Inferior parietal cortex (tissue), 1 donor: ENCODE data around the gene TREX2.
"Not testable (repeated sequence)": the region's sequence is repeated elsewhere in the genome, so short reads cannot be mapped to it uniquely, and the experiment has no call there.

Experiments
- DNase-seq: peaks from one replicate; pipeline ENCODE4 v3.0.0-alpha.2; 2016; ENCODE audit errors: extremely low spot score

The TREX2 gene

DNA sequence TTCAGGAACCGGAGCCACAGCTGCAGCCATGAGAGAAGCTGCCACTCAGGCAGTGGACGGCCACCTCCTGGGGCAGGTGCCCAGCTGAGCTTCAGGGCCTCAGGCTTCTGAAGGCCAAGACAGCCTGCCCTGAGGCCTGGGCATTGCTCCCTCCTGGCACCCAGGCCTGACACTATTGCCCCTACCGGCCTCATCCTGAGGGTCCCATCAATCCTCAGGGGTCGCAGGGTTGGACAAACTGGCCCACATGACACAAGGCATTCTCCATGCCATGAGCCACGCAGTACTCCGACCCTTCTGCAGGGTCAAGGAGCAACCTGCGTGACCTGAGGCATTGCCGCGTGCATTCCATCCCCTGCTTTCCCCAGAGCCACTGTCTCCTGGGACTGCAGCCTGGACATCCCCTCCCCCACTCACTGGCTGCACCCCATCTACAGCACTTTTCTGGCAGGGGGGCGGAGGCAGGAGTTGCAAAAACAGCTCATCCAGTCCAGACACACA lies 37.6 kb downstream of the TREX2 start:
- DNase-seq = no peak

DNA sequence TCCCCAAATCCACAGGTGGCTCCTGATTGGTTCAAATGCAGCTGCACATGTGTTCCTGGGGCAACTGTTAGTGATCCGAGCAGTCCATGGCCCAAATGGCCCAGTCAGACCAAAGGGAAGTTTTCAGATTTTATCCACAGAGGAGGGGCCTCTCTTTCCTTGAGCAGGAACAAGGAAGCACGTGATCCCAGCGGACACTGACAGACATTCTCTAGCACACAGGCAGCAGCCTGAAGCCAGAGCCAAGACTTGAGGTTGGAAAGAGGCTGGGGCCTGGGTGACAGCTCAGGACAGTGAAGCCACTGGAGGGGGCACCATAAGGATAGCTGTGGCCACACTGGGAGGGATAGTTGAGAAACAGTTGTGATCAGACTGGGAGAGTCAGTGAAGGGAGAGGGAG lies 38.1 kb downstream of the TREX2 start:
- no peak for DNase-seq

DNA sequence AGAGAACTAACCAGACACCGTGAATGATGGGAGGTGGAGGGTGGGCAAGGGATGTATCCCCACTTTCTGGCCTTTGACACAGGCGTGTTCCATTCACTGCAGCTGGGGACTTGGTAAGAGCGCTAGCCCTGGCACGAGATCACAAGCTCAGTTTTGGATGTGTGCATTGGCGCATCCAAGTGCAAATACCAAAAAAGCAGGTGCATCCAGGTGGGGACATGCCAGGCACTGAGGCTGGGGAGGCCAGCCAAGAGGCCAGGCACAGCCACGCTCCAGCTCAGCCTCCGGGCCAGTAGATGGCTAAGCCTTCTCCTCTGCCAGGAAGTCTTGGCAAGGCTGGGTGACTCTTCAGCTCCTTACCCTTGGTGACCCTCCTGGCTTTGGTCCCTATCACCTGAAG lies 39.0 kb downstream of the TREX2 start:
- no peak for DNase-seq

DNA sequence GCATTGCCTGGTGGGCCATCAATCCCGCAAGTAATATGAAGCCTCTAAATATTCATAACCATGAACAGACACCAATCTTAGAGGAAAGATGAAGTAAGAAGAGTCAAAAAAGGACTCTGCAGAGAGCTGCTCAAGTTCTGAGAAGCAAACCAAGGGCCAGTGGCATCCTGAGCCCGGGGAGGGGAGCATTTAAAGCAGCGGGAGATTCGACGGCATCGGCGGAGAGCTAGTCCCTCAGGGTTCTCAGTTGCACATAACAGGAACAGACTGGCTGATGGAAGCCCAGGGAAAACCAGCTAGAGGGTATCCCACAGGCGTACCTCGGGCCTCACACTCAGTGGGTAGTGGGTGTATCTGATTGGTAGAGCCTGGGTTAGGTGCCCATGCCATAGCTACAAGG lies 39.8 kb downstream of the TREX2 start:
- no peak for DNase-seq

DNA sequence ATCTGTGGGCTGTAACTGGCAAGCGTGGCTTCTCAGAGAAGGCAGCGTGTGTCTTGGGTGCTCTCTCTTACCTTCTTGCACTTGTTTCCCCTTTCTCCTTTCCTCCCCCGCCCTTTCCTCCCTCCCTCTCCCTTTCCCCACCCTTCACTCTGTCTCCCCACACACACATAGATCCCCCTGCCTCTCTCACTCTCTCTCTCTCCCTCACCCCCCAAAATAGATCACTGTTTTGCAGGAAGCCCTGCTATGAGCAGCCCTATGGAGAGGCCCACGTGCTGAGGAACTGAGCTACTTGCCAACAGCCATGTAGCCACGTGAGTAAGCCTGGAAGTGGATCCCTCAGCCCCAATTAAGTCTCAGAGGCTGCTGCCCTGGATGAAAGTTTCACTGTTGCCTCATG lies 40.4 kb downstream of the TREX2 start:
- no peak for DNase-seq

DNA sequence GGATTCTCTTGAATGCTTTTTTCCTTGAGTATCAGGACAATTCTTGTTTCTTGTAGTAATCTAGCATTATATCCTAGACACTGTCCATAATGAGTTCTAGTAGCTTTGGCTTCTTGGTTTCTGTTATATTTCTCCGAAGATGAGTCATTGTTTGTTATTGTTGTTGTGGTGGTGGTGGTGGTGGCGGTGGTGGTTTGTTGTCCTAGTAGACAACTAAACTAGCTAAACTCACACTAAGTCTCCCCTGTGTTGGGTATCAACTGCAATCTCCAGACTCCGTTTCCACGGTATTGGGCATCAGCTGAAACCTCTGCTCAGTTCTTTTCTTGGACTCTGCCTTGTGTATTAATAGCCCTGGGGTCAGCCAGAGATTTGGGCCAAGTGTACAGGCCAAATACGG lies 41.5 kb downstream of the TREX2 start:
- not testable (repeated sequence) for DNase-seq

DNA sequence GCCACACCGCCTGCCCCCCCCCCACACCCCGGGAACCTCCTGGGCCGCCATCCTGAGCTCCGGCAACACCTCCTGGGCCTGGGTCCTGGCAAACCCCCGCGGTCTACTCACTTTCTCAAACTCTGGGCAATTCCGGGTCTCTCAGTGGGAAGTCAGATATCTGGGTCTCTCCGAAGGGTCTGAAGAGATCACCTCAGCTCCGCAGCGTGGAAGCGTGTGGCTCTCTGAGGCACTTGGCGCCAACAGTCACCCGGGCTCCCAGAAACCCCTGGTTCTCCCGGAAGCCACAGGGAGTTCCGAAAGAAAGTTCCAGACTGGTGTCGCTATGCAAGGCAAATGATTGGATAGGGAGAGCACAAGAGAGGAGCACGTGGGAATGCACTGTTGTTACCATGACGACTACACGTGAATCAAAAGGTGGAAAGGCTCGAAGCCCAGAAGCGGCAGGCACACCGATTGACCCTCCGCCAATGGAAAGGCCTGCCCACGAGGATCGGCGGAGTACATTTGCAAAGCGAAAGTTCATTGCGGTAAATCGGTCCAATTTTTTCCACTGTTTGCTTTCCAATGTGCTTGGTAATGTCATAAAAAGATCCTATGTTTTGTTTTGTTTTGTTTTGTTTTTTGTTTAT lies 44.6 kb downstream of the TREX2 start, which contains the start of gene PNMA6E:
TSS of gene PNMA6E (minus strand) at position 218 of the 632 bp plus-strand sequence. CDS start 2,501 bp downstream, outside the sequence.
- no peak for DNase-seq

DNA sequence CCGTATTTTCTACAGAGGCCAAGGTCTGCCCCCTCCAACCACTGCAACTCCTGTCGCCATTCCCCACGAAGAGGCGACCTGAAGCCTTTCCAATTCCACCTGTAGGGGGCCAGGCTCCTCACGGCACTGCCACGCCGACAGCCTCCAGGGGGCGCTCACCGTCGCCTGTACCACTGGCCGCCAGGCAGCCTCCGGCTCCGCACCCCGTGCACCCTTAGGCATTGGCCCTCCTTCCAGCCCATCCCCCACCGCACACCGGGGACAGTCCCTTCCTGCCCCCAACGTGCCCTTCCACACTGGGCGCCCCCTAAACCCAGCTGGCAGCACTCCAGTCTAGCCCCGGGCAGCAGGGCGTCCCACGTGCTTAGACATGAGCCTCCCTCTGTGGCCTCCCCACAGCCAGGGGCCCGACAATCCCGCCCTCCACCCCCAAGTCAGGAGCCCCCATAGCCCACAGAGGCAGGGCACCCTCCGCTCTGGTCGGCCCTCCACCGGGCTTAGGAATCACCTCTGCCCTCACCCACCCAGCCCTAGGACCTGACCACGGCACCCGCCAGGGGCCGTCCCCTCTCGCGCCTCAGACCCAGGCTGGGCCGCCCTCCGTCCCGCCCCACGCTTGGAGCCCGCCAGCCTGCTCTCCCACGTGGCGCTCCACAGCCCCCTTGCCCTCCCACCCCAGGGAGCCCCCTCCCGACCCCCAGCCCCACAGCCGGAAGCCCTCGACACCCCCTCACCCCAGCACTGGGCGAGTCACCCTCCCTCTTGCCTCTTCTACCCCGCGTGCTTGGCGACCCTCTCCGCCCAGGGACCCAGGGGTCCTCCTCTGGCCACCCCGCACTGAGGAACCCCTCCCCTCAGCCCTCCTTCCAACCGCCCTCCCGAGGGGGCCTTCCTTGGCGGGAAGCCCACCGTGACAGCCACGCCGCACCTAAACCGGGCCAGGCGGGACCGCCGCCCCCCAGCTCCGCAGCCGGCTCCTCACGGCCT lies 45.4 kb downstream of the TREX2 start:
- DNase-seq = no peak

DNA sequence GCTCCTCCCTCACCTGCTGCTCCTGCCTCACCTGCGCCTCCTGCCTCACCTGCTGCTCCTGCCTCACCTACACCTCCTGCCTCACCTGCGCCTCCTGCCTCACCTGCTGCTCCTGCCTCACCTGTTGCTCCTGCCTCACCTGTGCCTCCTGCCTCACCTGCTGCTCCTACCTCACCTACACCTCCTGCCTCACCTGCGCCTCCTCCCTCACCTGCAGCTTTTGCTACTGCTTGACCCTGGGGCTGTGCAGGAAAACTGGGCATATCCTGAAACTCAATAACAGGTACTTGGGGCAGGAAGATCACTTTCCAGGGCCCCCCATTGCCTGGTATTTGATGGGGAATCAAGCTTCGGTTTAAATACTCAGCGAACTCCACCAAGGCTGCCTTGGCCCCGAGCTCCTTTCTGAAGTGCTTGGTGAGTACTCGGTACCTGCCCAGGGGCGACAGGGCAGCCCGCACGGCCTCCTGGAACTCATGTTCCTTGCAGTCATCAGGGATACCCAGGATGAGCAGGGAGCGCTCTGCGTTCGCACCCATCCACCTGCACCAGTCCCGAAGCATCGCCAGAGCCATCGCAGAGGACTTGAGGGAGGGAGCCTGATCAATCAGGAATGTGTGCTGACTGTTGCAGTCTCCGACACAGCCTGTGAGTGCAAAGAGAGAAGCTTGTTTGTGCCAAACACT lies 47.4 kb downstream of the TREX2 start:
- no peak for DNase-seq

DNA sequence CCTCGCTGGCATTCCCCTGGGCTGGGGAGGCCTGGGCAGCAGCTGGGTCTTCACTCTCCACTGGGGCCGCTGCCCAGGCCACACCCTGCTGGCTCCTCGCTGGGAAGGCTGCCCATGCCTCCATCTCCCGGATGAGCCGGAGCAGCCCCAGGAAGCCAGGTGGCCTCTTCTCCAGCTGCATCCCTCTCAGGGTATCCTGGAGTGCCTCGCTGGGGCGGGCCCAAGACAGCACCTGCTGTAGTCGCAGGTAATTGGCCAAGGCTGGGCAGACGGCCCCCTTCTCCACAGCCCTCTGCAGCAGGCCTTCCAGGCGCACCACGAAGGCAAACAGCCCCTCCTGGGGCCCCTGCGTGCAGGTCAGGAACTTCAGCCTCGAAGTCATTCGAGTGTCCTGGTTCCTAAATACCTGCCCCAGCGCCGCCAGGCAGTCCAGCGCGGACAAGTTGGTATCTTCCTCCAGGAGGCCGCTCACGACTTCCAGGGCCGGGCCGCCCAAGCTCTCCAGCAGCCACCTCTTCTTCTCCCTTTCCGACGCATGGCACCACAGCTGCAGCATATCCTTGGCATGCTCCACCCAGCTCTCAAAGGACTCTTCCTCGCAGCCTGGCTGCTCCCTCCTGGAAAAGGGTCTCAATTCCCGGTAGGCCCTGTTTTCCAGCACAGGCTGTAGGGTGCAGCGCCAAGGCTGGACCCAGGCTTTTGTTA lies 48.4 kb downstream of the TREX2 start:
- no peak for DNase-seq

DNA sequence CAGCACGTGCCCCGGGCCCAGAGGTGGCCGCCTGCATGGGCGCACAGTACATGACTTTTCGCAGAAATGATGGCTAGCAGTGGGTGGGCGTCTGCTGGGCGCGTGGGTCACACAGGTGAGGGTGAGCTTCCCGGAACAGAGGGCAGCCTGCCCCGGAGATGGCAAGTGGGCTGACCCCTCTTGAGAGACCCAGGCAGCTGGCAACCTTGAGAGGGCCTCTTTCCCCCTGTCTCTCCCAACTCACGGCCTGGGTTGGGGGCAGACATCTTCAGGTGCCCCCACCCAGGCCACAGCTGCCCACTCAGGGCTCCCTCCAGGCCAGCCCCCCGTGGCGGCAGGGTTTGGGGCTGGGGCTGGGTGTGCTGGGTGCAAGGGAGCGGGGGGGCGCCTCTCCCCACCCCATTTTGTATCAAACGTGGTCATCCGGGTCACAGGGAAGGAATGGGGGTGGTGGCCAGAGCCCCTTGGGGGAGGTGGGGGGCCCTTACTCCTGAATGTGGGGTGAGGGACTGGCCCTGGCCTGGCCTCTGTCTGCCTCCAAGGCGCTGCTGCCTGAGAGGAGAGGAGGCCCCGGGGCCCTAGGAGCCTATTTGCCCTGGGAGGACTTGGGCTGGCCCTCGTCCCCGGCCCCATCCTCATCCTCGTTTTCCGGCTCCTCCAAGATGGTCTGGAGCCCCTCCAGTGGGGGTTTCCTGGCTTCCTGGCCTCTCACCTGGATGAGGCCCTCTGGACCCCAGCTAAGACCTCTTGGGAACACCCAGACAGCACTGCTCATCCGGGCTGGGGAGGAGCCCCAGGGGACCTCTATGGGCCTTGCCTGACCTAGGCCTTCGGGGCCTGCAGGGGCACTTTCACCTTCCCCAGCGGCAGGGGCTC lies 49.3 kb downstream of the TREX2 start:
- DNase-seq = no peak

DNA sequence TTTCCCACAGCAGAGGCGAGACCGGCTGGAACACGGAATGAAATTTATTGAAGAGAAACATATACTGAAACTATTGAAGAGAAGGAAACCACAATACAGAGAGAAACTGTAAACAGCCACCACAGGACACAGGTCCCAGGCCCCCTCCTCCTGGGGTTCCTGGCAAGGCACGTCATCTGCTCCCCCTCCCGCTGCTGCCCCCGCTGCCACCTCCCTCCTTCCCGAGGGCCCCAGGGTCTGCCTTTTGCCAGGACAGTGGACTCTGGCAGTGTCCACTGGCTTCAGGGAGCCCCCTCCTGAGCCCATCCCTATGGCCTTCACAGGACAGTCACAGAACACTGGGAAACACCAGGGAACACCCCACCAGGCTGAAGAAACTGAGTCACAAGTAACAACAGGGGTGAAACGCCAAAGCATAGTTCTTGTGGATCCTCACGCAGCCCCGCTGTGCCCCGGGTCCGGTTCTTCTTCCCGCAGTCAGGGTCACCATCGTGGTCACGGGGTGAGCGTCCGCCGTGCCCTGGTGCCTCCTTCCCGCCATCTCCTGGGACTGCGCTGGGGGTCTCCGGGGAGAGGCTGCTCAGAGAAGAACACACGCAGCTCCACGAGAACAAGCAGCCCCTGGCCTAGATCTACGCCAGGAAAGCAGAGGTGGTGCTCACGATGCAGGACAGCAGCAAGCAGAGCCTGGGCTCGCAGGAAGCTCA lies 50.1 kb downstream of the TREX2 start:
- no peak for DNase-seq

DNA sequence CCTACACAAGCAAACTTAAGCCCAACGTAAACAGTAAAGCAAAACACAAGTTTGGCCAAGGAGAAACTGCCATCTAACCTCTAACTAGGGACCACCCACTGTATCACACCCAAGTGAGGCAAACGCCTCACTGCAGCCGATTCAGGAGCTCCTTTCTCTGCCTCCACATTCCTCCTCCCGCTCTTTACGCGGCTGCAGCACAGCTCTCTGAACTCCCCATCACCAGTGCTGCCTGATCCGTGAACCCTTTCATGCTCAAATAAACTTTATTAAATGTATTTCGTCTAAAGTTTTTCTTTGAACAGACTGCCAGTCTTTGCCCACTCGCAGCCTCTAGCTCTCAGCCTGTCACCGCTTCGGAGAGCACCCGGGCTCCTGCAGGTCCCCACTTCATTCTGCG lies 51.2 kb downstream of the TREX2 start:
- no peak for DNase-seq
